HepG2 (cell line): ENCODE data around the gene IPPK. TPM values are rescaled to one million over a fixed set of nuclear protein-coding genes. Genes with fewer than 3 reads are reported as not detected.

Source experiments
- ATAC-seq: fragments of 200-7000 bp; cut with Tn5 transposase; 3 replicates; pipeline ENCODE4 v1.9.1; 2020; ENCODE audit warnings: mild to moderate bottlenecking, moderate library complexity
- BruUV-seq: library from RNA; stranded (reverse); fragments of 400-500 nt; replicated peaks from 2 replicates; lab custom pipeline; 2021; lab: Mats Ljungman, UMichigan
- CTCF ChIA-PET: fragments of 300-600 bp; formaldehyde crosslinking; extraction: SDS; loops from one replicate; lab custom pipeline; 2021; ENCODE audit warnings: low total read pairs, inconsistent platforms, low intra/inter-chr PET ratio; lab: Yijun Ruan, JAX
- POLR2A ChIA-PET: fragments of 350-600 bp; sonication (Branson Sonifier 250); formaldehyde crosslinking; loops from one replicate; lab custom pipeline; 2020; ENCODE audit warnings: antibody characterized with exemption, inconsistent platforms; lab: Yijun Ruan, JAX
- DNase-seq: peaks from one replicate; pipeline ENCODE4 v3.0.0-alpha.2; 2015; ENCODE audit warnings: low spot score
- FAIRE-seq: peaks from 3 replicates; lab custom pipeline; 2011; peaks lifted over from hg19 to GRCh38; lab: Jason Lieb, UNC
- H2AFZ ChIP-seq: one replicate; pipeline ENCODE4 v1.6.1; 2011; ENCODE audit warnings: low read length, inconsistent platforms
- H3K27ac ChIP-seq: fragments of 300-600 bp; 3 replicates; pipeline ENCODE4 v1.8.0; 2011; ENCODE audit warnings: mixed run types, mild to moderate bottlenecking, mixed read lengths, low read length, inconsistent platforms; ENCODE audit not compliant: insufficient read depth; ENCODE audit errors: extremely low read length
- H3K27me3 ChIP-seq, 2 experiments: fragments of 200-600 bp in 1 of 2; 2 replicates in 1 of 2; 3 replicates in 1 of 2; pipeline versions ENCODE4 v1.6.0 to v1.8.0; 2011; ENCODE audit warnings: low read length in 2 of 2, mild to moderate bottlenecking in 2 of 2, moderate library complexity in 2 of 2, inconsistent platforms in 1 of 2; ENCODE audit not compliant: insufficient read depth in 2 of 2, control insufficient read depth in 1 of 2
- H3K36me3 ChIP-seq, 2 experiments: fragments of 200-600 bp in 1 of 2; replicated peaks in 1 of 2; 2 replicates in 1 of 2; 3 replicates in 1 of 2; pipeline versions ENCODE4 v1.5.1 to v1.8.0; 2011; ENCODE audit warnings: low read length in 2 of 2, inconsistent platforms in 1 of 2; ENCODE audit not compliant: insufficient read depth in 2 of 2, control insufficient read depth in 1 of 2
- H3K4me1 ChIP-seq: 2 replicates; pipeline ENCODE4 v1.5.1; 2012; ENCODE audit warnings: low read length, inconsistent platforms; ENCODE audit not compliant: insufficient read depth
- H3K4me2 ChIP-seq: 2 replicates; pipeline ENCODE4 v1.6.0; 2011; ENCODE audit warnings: low read depth, low read length, inconsistent platforms
- H3K4me3 ChIP-seq, 3 experiments: fragments of 200-600 bp in 1 of 3; sonication (generic), shearing (Covaris generic) in 1 of 3; replicated peaks in 1 of 3; 2 replicates each; pipeline ENCODE4 v1.5.1; 2011 to 2016; ENCODE audit warnings: low read length in 3 of 3, inconsistent platforms in 2 of 3, low read depth in 2 of 3, mild to moderate bottlenecking in 2 of 3, control low read depth in 1 of 3, mixed read lengths in 1 of 3; ENCODE audit not compliant: insufficient read depth in 1 of 3
- H3K79me2 ChIP-seq: one replicate; pipeline ENCODE4 v1.6.1; 2011; ENCODE audit warnings: low read length, inconsistent platforms; ENCODE audit not compliant: insufficient read depth
- H3K9ac ChIP-seq: 2 replicates; pipeline ENCODE4 v1.6.0; 2011; ENCODE audit warnings: mild to moderate bottlenecking, low read depth, low read length, inconsistent platforms; ENCODE audit not compliant: insufficient read depth
- H3K9me3 ChIP-seq: 2 replicates; pipeline ENCODE4 v1.5.1; 2012; ENCODE audit warnings: mild to moderate bottlenecking, low read length
- H4K20me1 ChIP-seq: 2 replicates; pipeline ENCODE4 v1.6.0; 2011; ENCODE audit warnings: inconsistent platforms, mild to moderate bottlenecking, low read length, moderate library complexity; ENCODE audit not compliant: insufficient read depth
- FOXJ3 ChIP-seq: sonication (generic); formaldehyde crosslinking; IDR thresholded peaks from 2 replicates; pipeline ENCODE4 v1.4.0; 2020; ENCODE audit warnings: missing genetic modification reagents, mild to moderate bottlenecking, borderline replicate concordance
- HES4 ChIP-seq: sonication (generic); formaldehyde crosslinking; IDR thresholded peaks from 2 replicates; pipeline ENCODE4 v1.9.0; 2021; ENCODE audit warnings: mild to moderate bottlenecking, missing genetic modification reagents, borderline replicate concordance
- HMG20A ChIP-seq: IDR thresholded peaks from 2 replicates; pipeline ENCODE4 v1.6.1; 2016; ENCODE audit warnings: borderline replicate concordance
- MAZ ChIP-seq, 2 experiments: sonication (generic) in 1 of 2; formaldehyde crosslinking in 1 of 2; IDR thresholded peaks; 2 replicates each; pipeline versions ENCODE4 v1.5.0 to v1.6.1; 2012 to 2020; ENCODE audit warnings: low read depth in 2 of 2, mild to moderate bottlenecking in 2 of 2, borderline replicate concordance in 1 of 2, improper control_type of control experiment in 1 of 2, low read length in 1 of 2, missing genetic modification reagents in 1 of 2, moderate library complexity in 1 of 2
- NR1H2 ChIP-seq: sonication (generic); formaldehyde crosslinking; IDR thresholded peaks from 2 replicates; pipeline ENCODE4 v1.8.1; 2022; ENCODE audit warnings: low read depth, missing genetic modification reagents, borderline replicate concordance
- REL ChIP-seq: sonication (generic); formaldehyde crosslinking; conservative IDR thresholded peaks from 2 replicates; pipeline ENCODE4 v1.8.0; 2022; ENCODE audit warnings: mild to moderate bottlenecking, missing genetic modification reagents, moderate library complexity
- SETDB1 ChIP-seq: sonication (generic); formaldehyde crosslinking; IDR thresholded peaks from 2 replicates; pipeline ENCODE4 v1.5.1; 2020; ENCODE audit warnings: missing genetic modification reagents, mild to moderate bottlenecking, borderline replicate concordance
- TBX2 ChIP-seq: sonication (generic); formaldehyde crosslinking; IDR thresholded peaks from 2 replicates; pipeline ENCODE4 v1.5.0; 2020; ENCODE audit warnings: missing genetic modification reagents, mild to moderate bottlenecking, borderline replicate concordance
- TOE1 ChIP-seq: sonication (generic); formaldehyde crosslinking; IDR thresholded peaks from 2 replicates; pipeline ENCODE4 v1.4.0; 2020; ENCODE audit warnings: mild to moderate bottlenecking, missing genetic modification reagents
- ZNF549 ChIP-seq: sonication (generic); formaldehyde crosslinking; IDR thresholded peaks from 2 replicates; pipeline ENCODE4 v1.5.0; 2020; ENCODE audit warnings: missing genetic modification reagents
- ZNF563 ChIP-seq: sonication (generic); formaldehyde crosslinking; IDR thresholded peaks from 2 replicates; pipeline ENCODE4 v1.8.0; 2022; ENCODE audit warnings: mild to moderate bottlenecking, moderate library complexity, missing genetic modification reagents
- ZNF570 ChIP-seq: sonication (generic); formaldehyde crosslinking; IDR thresholded peaks from 2 replicates; pipeline ENCODE4 v1.4.0; 2020; ENCODE audit warnings: mild to moderate bottlenecking, missing genetic modification reagents, borderline replicate concordance
- ZNF749 ChIP-seq: sonication (generic); formaldehyde crosslinking; IDR thresholded peaks from 2 replicates; pipeline ENCODE4 v1.8.0; 2022; ENCODE audit warnings: mild to moderate bottlenecking, missing genetic modification reagents, moderate library complexity, borderline replicate concordance
- ZSCAN20 ChIP-seq: sonication (generic); formaldehyde crosslinking; IDR thresholded peaks from 2 replicates; pipeline ENCODE4 v1.4.0; 2020; ENCODE audit warnings: missing genetic modification reagents, mild to moderate bottlenecking, borderline replicate concordance
- WGBS: methylation state at CpG from one replicate; pipeline ENCODE4 v1.1.6; 2017; ENCODE audit warnings: low lambda C conversion rate; 5-methylcytosine and 5-hydroxymethylcytosine counted together
- in situ Hi-C: cut with HindIII; loops from 2 replicates; pipeline ENCODE4 v1.10.0; 2017; ENCODE audit warnings: low pct_unique_long_range_greater_than_20kb; ENCODE audit not compliant: extremely low pct_ligation_motif_present
- intact Hi-C: fragments of 100-400 bp; cut with micrococcal nuclease; formaldehyde crosslinking; loops from one replicate; pipeline ENCODE4 v1.10.0; 2022; ENCODE audit not compliant: unreplicated experiment
- polyA plus RNA-seq, 8 experiments: library from polyadenylated mRNA; depleted of rRNA in 3 of 8; stranded (reverse) in 7 of 8; unstranded in 1 of 8; fragments of >200 nt; fragmentation: Illumina TruSeq in 4 of 8; extraction: Trizol in 4 of 8; gene quantifications; 2 replicates each; pipeline versions ENCODE4 v1.2.1 to v1.2.3, GENCODE V29; 2011 to 2016; ENCODE audit warnings: low read depth in 4 of 8, missing spikeins in 1 of 8, mixed read lengths in 1 of 8; ENCODE audit not compliant: insufficient read depth in 1 of 8
- total RNA-seq, 5 experiments: library from RNA; depleted of rRNA; stranded (reverse); fragments of >200 nt; fragmentation: Illumina TruSeq; extraction: Trizol; gene quantifications; 2 replicates each; pipeline ENCODE4 v1.2.3, GENCODE V29; 2016; ENCODE audit warnings: low read depth in 1 of 5
- TF ChIP-seq, protein P1 (sequence below): sonication (generic); formaldehyde crosslinking; IDR thresholded peaks from 2 replicates; pipeline ENCODE4 v1.4.0; 2020; ENCODE audit warnings: missing genetic modification reagents
- TF ChIP-seq, protein P2 (sequence below): sonication (generic); formaldehyde crosslinking; IDR thresholded peaks from 2 replicates; pipeline ENCODE4 v1.5.0; 2020; ENCODE audit warnings: mild to moderate bottlenecking, missing genetic modification reagents, moderate library complexity

IPPK gene
- total and polyA plus RNA-seq, 2 of the 13 experiments (the other 11 are each of a cell fraction or from before 2014, with no cell fraction given) = 9.9 to 14.1 TPM

DNA sequence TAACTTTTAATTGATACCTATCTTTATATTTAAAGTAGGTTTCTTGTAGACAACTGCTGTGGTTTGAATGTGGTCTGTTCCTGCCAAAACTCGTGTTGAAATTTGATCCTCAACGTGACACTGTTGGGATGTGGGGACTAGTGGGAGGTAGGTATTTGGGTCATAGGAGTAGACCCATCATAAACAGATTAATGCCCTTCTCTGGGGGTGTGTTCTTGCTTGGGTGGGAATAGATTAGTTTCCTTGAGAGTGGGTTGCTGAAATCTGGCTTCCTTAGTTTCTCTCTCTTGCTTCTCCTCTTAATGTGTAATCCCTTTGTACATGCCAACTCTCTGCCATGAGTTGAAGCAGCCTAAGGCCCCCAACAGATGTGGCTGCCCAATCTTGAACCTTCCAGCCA, 34.6 kb upstream of the IPPK start:
- Histone ChIP-seq H3K27me3 (no peaks in the 10 kb centered on the region), H3K9me3 (no peaks in the 10 kb centered on the region), H3K4me2 (no peak overlapping the region), H3K9ac (no peak overlapping the region), H3K36me3 (no peaks in the 10 kb centered on the region), H3K27ac (no peak overlapping the region), H4K20me1 (no peaks in the 10 kb centered on the region), H3K4me1 (no peaks in the 10 kb centered on the region), H2AFZ (no peak overlapping the region), H3K4me3 (no peak overlapping the region), H3K79me2 (no peaks in the 10 kb centered on the region)
- intact Hi-C loops = no loop called here
- DNase-seq (no peak), ATAC-seq (no peak), FAIRE-seq (no peak)
- ChIA-PET POLR2A (no interaction called here), CTCF (no interaction called here)
- 81% methylated on average over 2 of the region's 2 CpGs for WGBS
- in situ Hi-C loops = no loop called here
- TF ChIP-seq ZNF563 (CRISPR knock-in tag) = no peak
- no peak for TF ChIP-seq ZNF570 (CRISPR knock-in tag)
- TF ChIP-seq ZNF749 (CRISPR knock-in tag) = no peak
- TF ChIP-seq, protein P1, sequence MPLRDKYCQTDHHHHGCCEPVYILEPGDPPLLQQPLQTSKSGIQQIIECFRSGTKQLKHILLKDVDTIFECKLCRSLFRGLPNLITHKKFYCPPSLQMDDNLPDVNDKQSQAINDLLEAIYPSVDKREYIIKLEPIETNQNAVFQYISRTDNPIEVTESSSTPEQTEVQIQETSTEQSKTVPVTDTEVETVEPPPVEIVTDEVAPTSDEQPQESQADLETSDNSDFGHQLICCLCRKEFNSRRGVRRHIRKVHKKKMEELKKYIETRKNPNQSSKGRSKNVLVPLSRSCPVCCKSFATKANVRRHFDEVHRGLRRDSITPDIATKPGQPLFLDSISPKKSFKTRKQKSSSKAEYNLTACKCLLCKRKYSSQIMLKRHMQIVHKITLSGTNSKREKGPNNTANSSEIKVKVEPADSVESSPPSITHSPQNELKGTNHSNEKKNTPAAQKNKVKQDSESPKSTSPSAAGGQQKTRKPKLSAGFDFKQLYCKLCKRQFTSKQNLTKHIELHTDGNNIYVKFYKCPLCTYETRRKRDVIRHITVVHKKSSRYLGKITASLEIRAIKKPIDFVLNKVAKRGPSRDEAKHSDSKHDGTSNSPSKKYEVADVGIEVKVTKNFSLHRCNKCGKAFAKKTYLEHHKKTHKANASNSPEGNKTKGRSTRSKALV = no peak
- BruUV-seq = no TSS peak

DNA sequence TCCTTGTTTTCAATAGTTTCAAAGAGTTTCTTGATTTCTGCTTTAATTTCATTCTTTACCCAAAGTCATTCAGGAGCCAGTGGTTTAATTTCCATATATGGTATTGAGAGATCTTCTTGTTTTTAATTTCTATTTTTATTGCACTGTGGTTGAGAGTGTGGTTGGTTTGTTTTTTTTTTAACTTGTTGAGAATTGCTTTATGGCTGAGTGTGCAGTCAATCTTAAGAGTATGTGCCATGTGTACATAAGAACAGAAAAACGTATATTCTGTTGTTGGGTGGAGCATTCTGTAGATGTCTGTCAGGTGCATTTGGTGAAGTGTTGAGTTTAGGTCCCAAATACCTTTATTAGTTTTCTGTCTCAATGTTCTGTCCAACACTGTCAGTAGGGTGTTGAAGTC, 26.7 kb upstream of the IPPK start:
- no peak for DNase-seq
- no peak overlapping the region for H3K4me2 ChIP-seq
- H2AFZ ChIP-seq = no peak overlapping the region
- no peak overlapping the region for H3K4me3 ChIP-seq
- H3K4me1 ChIP-seq = no peaks in the 10 kb centered on the region
- no peaks in the 10 kb centered on the region for H3K79me2 ChIP-seq
- no peaks in the 10 kb centered on the region for H3K9me3 ChIP-seq
- WGBS = 6% methylated on average over 1 of the region's 1 CpG
- in situ Hi-C loops = no loop called here
- H3K27me3 ChIP-seq = no peaks in the 10 kb centered on the region
- H3K9ac ChIP-seq = no peak overlapping the region
- ChIA-PET CTCF (no interaction called here), POLR2A (no interaction called here)
- no TSS peak for BruUV-seq
- no peak for FAIRE-seq
- no peaks in the 10 kb centered on the region for H4K20me1 ChIP-seq
- H3K27ac ChIP-seq = no peak overlapping the region
- no peak for ATAC-seq
- H3K36me3 ChIP-seq = no peaks in the 10 kb centered on the region
- intact Hi-C loops = no loop called here
- TF ChIP-seq FOXJ3 (CRISPR knock-in tag) (no peak), TBX2 (CRISPR knock-in tag) (no peak), REL (CRISPR knock-in tag) (no peak), NR1H2 (CRISPR knock-in tag) (no peak), HES4 (CRISPR knock-in tag) (no peak), ZNF549 (no peak), HMG20A (CRISPR knock-in tag) (no peak), SETDB1 (CRISPR knock-in tag) (no peak), TOE1 (CRISPR knock-in tag) (no peak), MAZ (IDR thresholded peaks at IDR 0.05; ENCODE audit: borderline replicate concordance, low read depth, low read length) (no peak), MAZ (CRISPR knock-in tag; IDR thresholded peaks at IDR 0.05; ENCODE audit: low read depth) (no peak), ZSCAN20 (CRISPR knock-in tag) (no peak)
- TF ChIP-seq, protein P2, sequence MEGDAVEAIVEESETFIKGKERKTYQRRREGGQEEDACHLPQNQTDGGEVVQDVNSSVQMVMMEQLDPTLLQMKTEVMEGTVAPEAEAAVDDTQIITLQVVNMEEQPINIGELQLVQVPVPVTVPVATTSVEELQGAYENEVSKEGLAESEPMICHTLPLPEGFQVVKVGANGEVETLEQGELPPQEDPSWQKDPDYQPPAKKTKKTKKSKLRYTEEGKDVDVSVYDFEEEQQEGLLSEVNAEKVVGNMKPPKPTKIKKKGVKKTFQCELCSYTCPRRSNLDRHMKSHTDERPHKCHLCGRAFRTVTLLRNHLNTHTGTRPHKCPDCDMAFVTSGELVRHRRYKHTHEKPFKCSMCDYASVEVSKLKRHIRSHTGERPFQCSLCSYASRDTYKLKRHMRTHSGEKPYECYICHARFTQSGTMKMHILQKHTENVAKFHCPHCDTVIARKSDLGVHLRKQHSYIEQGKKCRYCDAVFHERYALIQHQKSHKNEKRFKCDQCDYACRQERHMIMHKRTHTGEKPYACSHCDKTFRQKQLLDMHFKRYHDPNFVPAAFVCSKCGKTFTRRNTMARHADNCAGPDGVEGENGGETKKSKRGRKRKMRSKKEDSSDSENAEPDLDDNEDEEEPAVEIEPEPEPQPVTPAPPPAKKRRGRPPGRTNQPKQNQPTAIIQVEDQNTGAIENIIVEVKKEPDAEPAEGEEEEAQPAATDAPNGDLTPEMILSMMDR = no peak
